IgD-negative memory B cell (primary cell): ENCODE measurements around the gene TLX3. TPM values are rescaled to one million over a fixed set of nuclear protein-coding genes. Genes with fewer than 3 reads are reported as not detected.

Source experiments
- H3K27ac Mint-ChIP-seq, 3 donors: one replicate each; pipeline ENCODE4 v1.8.0; 2020 to 2022; ENCODE audit warnings: mild to moderate bottlenecking in 3 of 3, mixed read lengths in 3 of 3, moderate library complexity in 1 of 3
- H3K27me3 Mint-ChIP-seq: one replicate; pipeline ENCODE4 v1.8.0; 2021; ENCODE audit warnings: mixed read lengths
- H3K36me3 Mint-ChIP-seq: one replicate; pipeline ENCODE4 v1.8.0; 2020; ENCODE audit warnings: mild to moderate bottlenecking, mixed read lengths
- H3K4me1 Mint-ChIP-seq, 3 donors: one replicate each; pipeline ENCODE4 v1.8.0; 2020 to 2022; ENCODE audit warnings: mixed read lengths in 3 of 3, mild to moderate bottlenecking in 1 of 3
- H3K4me3 Mint-ChIP-seq, 4 donors: one replicate each; pipeline ENCODE4 v1.8.0; 2020 to 2022; ENCODE audit warnings: mild to moderate bottlenecking in 4 of 4, mixed read lengths in 4 of 4, moderate library complexity in 3 of 4
- H3K9me3 Mint-ChIP-seq, 3 donors: one replicate each; pipeline ENCODE4 v1.8.0; 2020 to 2021; ENCODE audit warnings: mixed read lengths in 3 of 3, mild to moderate bottlenecking in 1 of 3
- polyA plus RNA-seq: library from polyadenylated mRNA; unstranded; fragments of 300-500 nt; fragmentation: Illumina TruSeq; gene quantifications from one replicate; pipeline ENCODE4 v1.2.3, GENCODE V29; 2021

The TLX3 gene
- polyA plus RNA-seq, 1 donor from 2014 or later: not detected

GRCh38 chr5:171311322-171312077 is 2.5 kb downstream of the TLX3 start:
- peaks cover 3% of the 10 kb centered on the region for H3K36me3 Mint-ChIP-seq
- peaks cover 9 to 11% (median 10%) of the 10 kb centered on the region in 3 donors for H3K4me1 Mint-ChIP-seq
- peaks cover 56% of the 10 kb centered on the region for H3K27me3 Mint-ChIP-seq
- H3K27ac Mint-ChIP-seq: no peak overlapping the region
- H3K9me3 Mint-ChIP-seq: peaks cover 0 to 12% (median 2%) of the 10 kb centered on the region in 3 donors
- peak overlapping the region in 1 of 4 donors; percentile 17 for H3K4me3 Mint-ChIP-seq

DNA sequence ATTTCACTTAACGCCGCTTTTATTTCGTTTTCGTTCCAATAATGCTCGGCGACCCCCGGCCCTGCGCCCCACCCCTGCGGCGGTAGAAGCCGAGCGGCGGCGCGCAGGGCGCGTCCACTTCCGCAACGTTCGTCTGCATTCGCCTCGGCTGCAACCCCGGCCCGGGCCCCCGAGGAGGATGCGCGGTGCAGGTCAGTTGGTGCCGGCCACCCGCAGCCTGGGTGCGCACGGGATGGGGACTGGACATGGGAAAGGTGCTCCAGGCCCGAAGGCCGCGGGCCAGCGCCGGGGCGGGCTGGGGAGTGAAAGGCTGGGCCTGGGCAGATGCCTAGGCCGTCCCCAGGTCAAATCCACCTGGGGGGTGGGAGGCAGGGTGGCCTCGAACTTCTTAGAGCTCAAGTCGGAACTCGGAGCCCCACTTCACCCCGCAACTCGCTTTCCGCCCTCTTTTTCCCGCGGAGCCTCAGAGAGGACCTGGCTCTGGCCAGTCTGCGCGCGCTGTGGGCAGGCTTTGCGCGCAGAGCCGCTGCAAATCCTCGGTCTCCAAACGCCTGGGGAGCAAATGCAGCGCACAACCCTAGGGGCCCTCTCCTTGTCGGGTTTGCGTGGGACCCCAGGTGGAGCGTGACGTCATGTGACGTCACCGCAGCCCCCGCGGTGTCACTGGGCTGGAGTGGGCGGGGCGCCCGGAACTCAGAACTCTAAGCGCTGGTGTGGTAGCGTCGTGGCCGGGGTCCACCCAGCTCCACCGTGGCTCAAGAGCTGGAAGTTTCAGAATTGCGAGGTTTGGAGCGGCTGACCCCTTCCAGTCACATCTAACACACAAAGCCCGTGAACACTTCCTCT is 3.3 kb downstream of the TLX3 start:
- Mint-ChIP-seq H3K4me1 (peaks cover 9 to 11% (median 10%) of the 10 kb centered on the region in 3 donors), H3K27me3 (peaks cover 54% of the 10 kb centered on the region), H3K36me3 (peaks cover 3% of the 10 kb centered on the region), H3K9me3 (peaks cover 0 to 12% (median 2%) of the 10 kb centered on the region in 3 donors), H3K27ac (peak overlapping the region; percentile 2 to 82 (median 71)), H3K4me3 (peak overlapping the region; percentile 13 to 74 (median 40))

DNA sequence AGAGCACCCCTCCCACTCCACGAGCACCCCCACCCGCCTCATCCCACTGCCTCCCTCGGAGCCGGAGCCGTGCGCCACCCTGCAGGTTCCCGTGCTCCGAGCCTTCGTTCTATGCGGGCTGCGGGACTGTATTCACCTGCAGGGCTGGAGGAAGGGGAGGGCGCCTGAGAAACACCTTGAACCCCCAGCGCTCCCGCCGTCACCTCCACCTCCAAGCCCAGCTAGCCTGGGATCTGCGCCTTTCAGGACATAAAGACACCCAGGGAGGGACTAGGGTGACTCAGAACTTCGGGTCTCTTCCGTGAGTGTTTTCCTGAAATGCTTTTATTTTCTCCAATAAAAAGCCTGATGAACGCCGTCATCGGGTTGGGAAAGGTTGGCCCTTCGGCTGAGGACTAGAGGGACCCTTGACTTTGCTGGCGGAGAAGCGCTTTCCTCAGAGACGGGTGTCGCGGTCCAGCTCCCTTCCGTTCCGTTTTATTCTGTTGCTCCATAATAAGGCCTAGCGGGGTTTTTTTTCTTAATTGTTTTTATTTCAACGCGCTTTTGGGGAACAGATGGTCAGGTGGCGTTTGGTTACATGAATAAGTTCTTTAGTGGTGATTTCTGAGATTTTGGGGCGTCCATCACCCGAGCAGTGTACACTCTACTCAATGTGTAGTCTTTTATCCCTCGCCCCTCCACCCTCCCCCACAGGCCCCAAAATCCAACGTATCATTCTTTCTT is 4.6 kb downstream of the TLX3 start:
- Mint-ChIP-seq H3K27ac (peak overlapping the region; percentile 53 to 94 (median 82)), H3K36me3 (peaks cover 1% of the 10 kb centered on the region), H3K4me3 (peak overlapping the region in 2 of 4 donors; percentile 12 to 74), H3K9me3 (peaks cover 0 to 7% (median 2%) of the 10 kb centered on the region in 3 donors), H3K4me1 (peaks cover 9 to 11% (median 10%) of the 10 kb centered on the region in 3 donors), H3K27me3 (peaks cover 57% of the 10 kb centered on the region)

DNA sequence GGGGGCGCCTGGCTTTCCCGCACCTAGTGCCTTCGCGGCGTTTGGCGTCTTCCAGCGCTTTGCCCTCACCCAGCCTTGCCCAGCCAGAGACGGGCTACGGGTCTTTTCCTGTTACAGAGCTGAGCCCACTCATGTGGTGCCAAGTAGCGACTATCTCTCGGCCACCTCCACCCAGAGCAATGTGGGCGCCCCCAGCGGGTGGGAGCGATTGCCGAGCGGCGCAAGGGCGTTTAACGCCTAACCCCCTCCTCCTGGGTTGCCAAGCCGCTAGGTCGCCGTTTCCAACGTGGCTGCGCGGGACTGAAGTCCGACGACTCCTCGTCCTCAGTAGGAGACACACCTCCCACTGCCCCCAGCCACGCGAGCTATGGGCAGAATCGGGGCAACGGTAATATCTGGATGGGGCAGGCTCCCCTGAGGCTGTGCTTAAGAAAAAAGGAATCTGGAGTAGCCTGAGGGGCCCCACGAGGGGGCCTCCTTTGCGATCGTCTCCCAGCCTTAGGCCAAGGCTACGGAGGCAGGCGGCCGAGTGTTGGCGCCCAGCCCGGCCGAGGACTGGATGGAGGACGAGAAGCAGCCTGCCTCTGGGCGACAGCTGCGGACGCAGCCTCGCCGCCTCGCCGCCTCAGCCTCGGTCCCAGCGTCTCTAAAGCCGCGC is 5.8 kb downstream of the TLX3 start:
- Mint-ChIP-seq H3K27ac (peak overlapping the region in 1 of 3 donors; percentile 64), H3K36me3 (peaks cover 1% of the 10 kb centered on the region), H3K4me1 (peaks cover 9 to 10% (median 9%) of the 10 kb centered on the region in 3 donors), H3K27me3 (peaks cover 63% of the 10 kb centered on the region), H3K9me3 (peaks cover 0 to 9% (median 2%) of the 10 kb centered on the region in 3 donors), H3K4me3 (no peak overlapping the region)

GRCh38 chr5:171315386-171315891 is 6.4 kb downstream of the TLX3 start:
- peaks cover 1% of the 10 kb centered on the region for H3K36me3 Mint-ChIP-seq
- H3K9me3 Mint-ChIP-seq: peaks cover 0 to 9% (median 2%) of the 10 kb centered on the region in 3 donors
- H3K4me1 Mint-ChIP-seq: peaks cover 9 to 10% (median 9%) of the 10 kb centered on the region in 3 donors
- H3K4me3 Mint-ChIP-seq: no peak overlapping the region
- peaks cover 68% of the 10 kb centered on the region for H3K27me3 Mint-ChIP-seq
- peak overlapping the region in 1 of 3 donors; percentile 47 for H3K27ac Mint-ChIP-seq

DNA sequence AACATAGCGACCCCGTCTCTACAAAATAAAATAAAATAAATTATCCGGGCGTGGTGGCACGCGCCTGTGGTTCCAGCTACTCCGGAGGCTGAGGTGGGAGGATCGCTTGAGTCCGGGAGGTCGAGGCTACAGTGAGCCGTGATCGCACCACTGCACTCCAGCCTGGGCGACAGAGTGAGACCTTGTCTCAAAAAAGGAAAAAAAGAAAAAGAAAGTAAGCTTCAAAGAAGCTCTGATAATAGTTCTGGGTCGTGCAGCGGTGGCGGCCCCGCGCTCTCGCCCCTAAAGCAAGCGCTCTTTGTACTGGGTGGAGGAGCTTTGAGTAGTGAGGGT is 6.8 kb downstream of the TLX3 start:
- H3K4me3 Mint-ChIP-seq: peak overlapping the region in 1 of 4 donors; percentile 76
- H3K9me3 Mint-ChIP-seq: peaks cover 0 to 9% (median 2%) of the 10 kb centered on the region in 3 donors
- peaks cover 1% of the 10 kb centered on the region for H3K36me3 Mint-ChIP-seq
- peak overlapping the region in 1 of 3 donors; percentile 47 for H3K27ac Mint-ChIP-seq
- peaks cover 9 to 10% (median 9%) of the 10 kb centered on the region in 3 donors for H3K4me1 Mint-ChIP-seq
- peaks cover 63% of the 10 kb centered on the region for H3K27me3 Mint-ChIP-seq

GRCh38 chr5:171316258-171317121 is 7.4 kb downstream of the TLX3 start:
- peak overlapping the region in 1 of 4 donors; percentile 76 for H3K4me3 Mint-ChIP-seq
- peaks cover 64% of the 10 kb centered on the region for H3K27me3 Mint-ChIP-seq
- peaks cover 9 to 10% (median 9%) of the 10 kb centered on the region in 3 donors for H3K4me1 Mint-ChIP-seq
- H3K9me3 Mint-ChIP-seq: peaks cover 0 to 9% (median 2%) of the 10 kb centered on the region in 3 donors
- peaks cover 1% of the 10 kb centered on the region for H3K36me3 Mint-ChIP-seq
- H3K27ac Mint-ChIP-seq: no peak overlapping the region

DNA sequence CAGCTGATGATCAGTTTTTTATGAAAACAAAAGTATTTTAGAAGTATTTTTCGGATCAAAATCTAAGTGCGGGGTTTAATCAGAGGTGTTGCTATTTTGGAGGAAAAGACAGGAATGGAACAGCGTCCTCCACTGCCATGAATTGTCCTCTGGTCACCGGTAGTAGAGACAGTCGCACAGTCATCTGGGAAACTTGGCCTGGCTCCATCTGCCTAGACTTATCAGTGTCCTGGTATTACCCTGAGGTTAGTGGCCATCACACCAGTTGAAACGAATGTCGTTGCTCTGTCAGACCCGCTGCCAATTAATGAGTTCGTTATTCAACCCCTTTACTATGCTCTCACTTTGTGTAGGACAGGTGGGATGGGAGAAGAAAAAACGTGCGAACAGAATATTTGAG is 8.2 kb downstream of the TLX3 start:
- peaks cover 69% of the 10 kb centered on the region for H3K27me3 Mint-ChIP-seq

GRCh38 chr5:171318026-171318425 is 9.0 kb downstream of the TLX3 start:
- Mint-ChIP-seq H3K27me3 (peaks cover 64% of the 10 kb centered on the region), H3K4me1 (peaks cover 6 to 7% (median 6%) of the 10 kb centered on the region in 3 donors), H3K36me3 (no peaks in the 10 kb centered on the region), H3K4me3 (no peak overlapping the region), H3K9me3 (peaks cover 0 to 6% (median 0%) of the 10 kb centered on the region in 3 donors), H3K27ac (no peak overlapping the region)

More for the DNA sequence above, 8.2 kb downstream of the TLX3 start:
- Mint-ChIP-seq H3K4me3 (peak overlapping the region in 1 of 4 donors; percentile 5), H3K27ac (peak overlapping the region in 1 of 3 donors; percentile 41), H3K4me1 (peaks cover 9 to 10% (median 9%) of the 10 kb centered on the region in 3 donors), H3K36me3 (peaks cover 1% of the 10 kb centered on the region), H3K9me3 (peaks cover 0 to 9% (median 2%) of the 10 kb centered on the region in 3 donors)

DNA sequence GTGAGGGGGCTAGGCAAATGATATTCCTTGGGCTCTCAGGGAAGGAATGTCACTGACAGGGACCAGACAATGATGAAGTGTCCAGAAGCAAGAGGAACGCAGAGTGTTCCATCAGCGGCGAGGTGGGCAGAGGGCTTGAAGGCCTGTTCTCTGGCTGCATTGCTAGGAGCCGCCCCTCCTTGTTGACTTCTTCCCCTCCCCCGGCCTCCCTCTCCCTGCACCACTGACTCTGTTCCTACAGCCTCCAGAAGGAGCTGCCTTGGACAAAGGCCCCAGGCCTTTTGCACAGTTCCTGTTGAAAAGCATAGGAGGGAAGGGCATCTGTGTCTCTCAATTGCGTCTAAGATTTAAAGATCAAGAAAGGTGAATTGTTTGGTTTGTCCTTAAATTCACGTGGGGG is 12.4 kb downstream of the TLX3 start:
- H3K4me1 Mint-ChIP-seq: peaks cover 0 to 1% (median 0%) of the 10 kb centered on the region in 3 donors
- no peak overlapping the region for H3K27ac Mint-ChIP-seq
- peaks cover 62% of the 10 kb centered on the region for H3K27me3 Mint-ChIP-seq
- peaks cover 0 to 3% (median 0%) of the 10 kb centered on the region in 3 donors for H3K9me3 Mint-ChIP-seq
- no peaks in the 10 kb centered on the region for H3K36me3 Mint-ChIP-seq
- no peak overlapping the region for H3K4me3 Mint-ChIP-seq

GRCh38 chr5:171322527-171322926 is 13.5 kb downstream of the TLX3 start:
- H3K27me3 Mint-ChIP-seq: peaks cover 52% of the 10 kb centered on the region
- peaks cover 0 to 1% (median 0%) of the 10 kb centered on the region in 3 donors for H3K4me1 Mint-ChIP-seq
- no peak overlapping the region for H3K27ac Mint-ChIP-seq
- H3K36me3 Mint-ChIP-seq: no peaks in the 10 kb centered on the region
- no peak overlapping the region for H3K4me3 Mint-ChIP-seq
- H3K9me3 Mint-ChIP-seq: peaks cover 0 to 3% (median 0%) of the 10 kb centered on the region in 3 donors

GRCh38 chr5:171323007-171323406 is 14.0 kb downstream of the TLX3 start:
- Mint-ChIP-seq H3K4me3 (no peak overlapping the region), H3K36me3 (no peaks in the 10 kb centered on the region), H3K27me3 (peaks cover 49% of the 10 kb centered on the region), H3K9me3 (peaks cover 0 to 3% (median 0%) of the 10 kb centered on the region in 3 donors), H3K4me1 (peaks cover 0 to 1% (median 0%) of the 10 kb centered on the region in 3 donors), H3K27ac (no peak overlapping the region)
